GM19455 (cell line): ENCODE results near the gene PTPRD.

Experiments used
- ATAC-seq: cut with Tn5 transposase; IDR thresholded peaks from one replicate; pipeline ENCODE4 v1.9.1; 2021; ENCODE audit not compliant: unreplicated experiment

PTPRD gene

GRCh38 chr9:8750639-8751051 lies 1862.2 kb downstream of the PTPRD start:
- ATAC-seq = no peak

DNA sequence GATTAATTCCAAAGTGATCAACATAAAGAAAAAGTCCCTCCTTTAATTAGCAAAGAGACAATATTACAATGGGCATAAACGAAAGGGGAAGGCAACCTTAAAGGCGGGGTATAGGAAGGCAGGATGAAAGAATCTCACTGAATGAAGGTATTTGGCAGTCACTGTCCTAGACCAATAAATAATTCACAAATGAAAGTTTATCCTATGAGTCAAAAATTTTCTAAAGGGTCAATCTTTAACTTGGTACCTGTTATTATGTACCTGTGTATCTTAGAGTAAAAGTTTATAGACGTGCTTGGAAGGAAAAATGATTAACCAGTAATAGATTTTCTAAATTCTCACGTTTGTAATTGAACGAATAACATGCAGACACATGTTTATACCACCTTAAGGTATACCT lies 1867.5 kb downstream of the PTPRD start:
- no peak for ATAC-seq

DNA sequence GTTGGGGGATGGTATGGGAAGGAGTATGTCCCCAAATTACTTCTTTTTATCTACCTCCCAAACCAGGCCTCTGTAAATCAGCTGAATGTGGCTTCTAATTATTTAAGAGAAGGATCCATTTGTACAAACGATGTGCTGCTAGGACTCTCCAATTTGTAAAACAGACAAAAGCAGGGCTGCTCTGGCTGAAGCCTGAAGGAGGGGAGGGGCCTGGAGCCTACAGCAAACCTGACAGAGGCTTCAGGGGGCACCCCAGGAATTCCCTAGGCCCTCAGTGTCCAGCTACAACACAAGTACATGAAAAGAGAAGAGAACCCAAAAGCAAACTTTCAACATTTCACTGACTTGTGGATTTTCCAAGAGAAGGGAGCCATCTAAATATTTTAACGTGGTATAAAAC lies 1873.9 kb downstream of the PTPRD start:
- no peak for ATAC-seq

GRCh38 chr9:8736805-8737204 lies 1876.0 kb downstream of the PTPRD start:
- ATAC-seq = no peak

DNA sequence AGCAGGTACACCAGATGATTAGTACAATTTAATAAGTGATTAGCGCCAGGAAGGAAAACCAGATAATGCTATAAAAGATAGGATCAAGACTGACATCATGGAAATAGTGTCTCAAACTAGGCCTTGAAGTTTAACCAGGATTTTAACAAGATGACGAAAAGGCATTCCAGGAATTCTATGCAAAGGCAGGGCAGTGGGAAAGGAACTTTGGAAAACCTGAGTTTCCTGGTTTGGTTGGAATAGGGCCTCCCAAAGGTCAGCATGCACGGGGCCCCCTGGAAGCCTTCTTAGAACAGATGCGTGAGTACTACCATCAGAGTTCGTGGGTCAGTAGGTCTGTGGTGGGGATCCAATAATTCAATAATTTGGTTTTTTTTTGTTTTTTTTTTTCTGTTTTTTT lies 1878.0 kb downstream of the PTPRD start:
- ATAC-seq = no peak

- no peak for ATAC-seq
These were observed 1879.5 kb downstream of the PTPRD start for GRCh38 chr9:8733131-8733954.

GRCh38 chr9:8732367-8733075 lies 1880.3 kb downstream of the PTPRD start:
- no peak for ATAC-seq

GRCh38 chr9:8730618-8731017 lies 1882.2 kb downstream of the PTPRD start:
- ATAC-seq = no peak

DNA sequence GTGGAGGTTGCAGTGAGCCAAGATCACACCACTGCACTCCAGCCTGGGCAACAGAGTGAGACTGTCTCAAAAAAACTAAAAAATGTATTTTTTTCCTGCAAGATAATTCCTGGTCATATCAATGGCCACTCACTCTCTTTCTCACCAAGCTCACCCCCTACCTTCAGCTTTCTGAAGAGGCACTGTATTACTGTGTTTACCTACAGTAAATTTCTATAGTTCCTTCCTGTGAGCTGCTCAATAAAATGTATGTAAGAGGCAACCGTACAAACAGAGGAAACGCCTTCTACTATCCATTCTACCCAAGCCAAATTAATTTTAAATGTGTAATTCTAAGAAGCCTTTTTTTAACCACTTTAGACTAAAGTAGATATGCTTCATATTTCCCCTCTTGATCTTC lies 1883.9 kb downstream of the PTPRD start:
- no peak for ATAC-seq

DNA sequence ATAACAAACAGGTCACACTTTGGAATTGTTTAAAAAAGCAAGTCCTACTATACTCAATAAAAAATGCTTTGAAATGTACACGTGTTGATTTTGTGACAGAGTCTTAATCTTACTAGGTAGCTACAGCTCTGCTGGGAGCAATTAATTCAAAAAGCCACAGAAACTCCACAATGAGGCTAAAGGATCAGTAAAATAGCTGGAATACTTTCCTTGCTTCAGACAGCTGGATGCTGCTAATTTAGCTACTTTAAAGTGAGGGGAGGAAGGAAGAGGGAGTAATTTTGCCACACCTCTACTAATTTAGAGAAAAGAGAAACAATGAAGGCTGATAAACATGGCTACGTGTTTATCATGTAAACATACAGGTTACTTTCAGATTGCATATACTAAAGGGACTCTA lies 1885.6 kb downstream of the PTPRD start:
- ATAC-seq = no peak

- no peak for ATAC-seq
These were observed 1886.1 kb downstream of the PTPRD start for GRCh38 chr9:8726692-8727091.

DNA sequence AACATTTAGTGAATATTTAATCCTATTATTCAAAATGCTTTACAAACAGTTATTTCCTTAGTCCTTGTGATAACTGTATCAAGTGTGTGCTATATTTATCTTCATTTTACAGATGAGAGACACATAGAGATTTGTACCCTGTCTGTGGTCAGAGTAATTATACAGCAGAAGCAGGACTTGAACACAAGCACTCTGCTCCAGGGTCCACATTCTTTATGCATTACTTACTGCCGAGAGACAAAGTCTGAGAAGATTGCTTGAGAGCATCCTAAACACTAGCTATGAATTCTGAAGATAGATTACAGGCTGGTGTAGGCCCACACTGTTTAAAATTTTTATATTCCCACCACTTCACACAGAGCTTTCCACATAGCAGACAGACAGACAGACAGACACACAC lies 1887.2 kb downstream of the PTPRD start:
- ATAC-seq = no peak

DNA sequence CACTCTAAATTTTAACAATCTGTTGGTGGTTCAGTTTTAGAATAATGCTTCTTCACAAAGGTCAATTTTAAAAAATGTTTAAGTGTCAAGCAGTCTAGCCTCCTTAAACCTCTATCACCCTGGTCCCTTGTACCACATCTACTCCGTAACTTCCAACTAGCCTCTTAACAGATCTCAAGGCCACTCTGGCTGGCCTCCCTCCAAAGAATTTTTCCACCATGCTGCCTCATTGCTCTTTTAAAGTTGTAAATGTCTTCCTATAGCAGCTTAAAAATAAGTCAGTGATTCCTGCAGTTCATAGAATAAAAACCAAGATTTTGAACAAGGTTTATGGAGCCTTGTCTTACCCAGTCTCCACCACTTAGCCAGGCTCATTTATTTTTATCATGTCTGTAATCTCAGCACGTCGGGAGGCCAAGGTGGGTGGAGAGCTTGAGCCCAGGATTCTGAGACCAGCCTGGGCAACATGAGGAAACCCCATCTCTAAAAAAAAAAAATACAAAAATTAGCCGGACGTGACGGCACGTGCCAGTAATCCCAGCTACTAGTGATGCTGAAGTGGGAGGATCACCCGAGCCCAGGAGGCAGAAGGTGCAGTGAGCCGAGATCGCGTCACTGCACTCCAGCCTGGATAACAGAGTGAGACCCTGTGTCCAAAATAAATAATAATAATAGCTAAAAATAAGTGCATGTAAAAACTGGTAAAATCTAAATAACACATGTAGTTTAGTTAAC lies 1888.4 kb downstream of the PTPRD start:
- no peak for ATAC-seq

DNA sequence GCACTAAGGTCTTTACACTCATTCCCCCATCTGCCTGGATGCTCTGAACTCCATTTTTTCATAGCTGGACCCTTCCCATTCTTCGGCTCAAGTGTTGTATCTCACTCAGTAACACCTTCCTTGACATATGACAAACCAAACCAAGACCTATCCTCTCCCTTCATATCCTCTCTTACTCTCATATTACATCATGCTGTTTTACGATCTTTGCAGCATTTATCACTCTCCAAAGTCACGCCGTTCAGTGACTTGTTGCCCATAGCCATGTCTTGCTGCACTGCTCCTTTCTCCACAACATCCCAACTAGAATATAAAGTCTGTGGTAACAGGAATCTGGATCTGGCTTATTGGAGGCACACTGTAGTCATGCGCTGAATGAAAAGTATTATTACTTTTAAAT lies 1889.6 kb downstream of the PTPRD start:
- ATAC-seq = no peak

DNA sequence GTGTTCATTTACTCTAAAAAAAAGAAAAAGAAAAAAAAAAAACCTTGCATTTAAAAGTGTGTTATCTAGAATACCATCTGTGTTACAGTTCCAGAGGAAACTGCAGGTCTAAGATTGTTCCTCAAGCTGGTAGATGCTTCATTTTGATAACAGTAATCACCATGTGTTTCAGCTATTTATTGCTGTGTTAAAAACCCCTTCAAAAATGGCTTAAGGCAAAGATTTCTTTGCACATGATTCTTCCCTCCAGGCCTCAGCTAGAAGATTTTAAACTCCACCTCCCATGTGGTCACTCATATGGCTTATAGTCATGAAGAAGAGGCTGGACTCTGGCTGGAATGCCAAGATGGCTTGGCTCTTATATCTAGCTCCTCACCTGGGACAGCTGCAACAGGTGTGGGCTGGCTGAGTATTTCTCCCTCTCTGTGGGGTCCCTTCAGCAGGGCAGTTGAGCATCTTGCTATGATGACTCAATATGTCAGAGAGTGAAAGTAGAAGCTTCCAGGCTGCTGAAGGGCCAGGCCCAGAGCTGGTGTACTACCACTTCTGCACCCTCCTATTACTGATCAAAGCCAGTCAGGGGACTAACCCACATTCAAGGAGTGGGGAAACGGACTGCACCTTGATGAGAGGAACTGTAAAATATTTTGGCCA lies 1892.8 kb downstream of the PTPRD start:
- ATAC-seq = no peak

DNA sequence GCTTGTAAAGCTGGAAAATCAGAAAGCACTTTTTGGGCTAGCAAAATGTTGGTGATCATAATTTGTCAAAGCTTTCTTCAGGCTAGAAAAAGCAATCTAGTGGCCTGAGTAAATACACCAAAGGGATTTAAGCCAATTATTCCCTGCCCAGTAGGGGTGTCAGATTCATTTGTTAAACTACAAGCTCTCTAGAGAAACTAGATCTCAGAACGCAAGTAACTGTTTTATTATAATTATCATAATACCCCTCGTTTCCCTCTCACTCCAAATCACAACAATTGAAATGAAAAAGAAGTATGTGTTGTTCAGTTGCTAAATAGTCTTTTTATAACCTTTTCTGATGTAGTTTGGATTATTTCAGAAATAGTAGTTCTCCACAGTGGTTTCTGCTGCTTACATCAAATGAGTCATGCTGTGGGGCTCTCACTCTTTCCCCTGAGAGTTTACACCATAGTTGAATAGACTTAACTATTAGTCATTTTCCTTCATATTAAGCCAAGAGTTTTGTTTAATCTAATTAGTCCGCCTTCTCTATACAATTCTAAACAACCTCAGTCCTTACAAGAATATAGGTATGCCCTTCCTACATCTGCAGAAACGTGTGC lies 1894.6 kb downstream of the PTPRD start:
- ATAC-seq = no peak

- ATAC-seq = no peak
These were observed 1895.7 kb downstream of the PTPRD start for GRCh38 chr9:8717146-8717545.

DNA sequence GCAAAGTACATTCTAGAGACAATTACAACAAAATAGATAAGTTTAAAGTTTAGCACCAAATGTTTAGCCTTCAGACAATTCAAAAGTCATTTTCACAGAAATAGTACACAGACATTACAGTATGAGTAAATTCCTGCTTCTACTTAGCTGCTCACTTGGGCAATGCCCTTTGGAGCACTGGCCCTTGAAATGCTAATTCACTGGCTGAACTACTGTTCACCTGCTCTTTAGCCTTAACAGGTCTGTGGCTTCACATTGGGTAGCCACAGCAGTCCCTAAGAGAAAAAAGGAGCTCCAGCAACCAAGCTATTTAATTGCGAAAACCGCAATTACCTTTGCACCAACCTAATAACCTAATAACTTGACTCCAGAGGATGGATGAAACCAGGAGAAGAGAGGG lies 1897.0 kb downstream of the PTPRD start:
- ATAC-seq = no peak

- no peak for ATAC-seq
These were observed 1899.0 kb downstream of the PTPRD start for GRCh38 chr9:8713811-8714165.

- no peak for ATAC-seq
These were observed 1899.5 kb downstream of the PTPRD start for GRCh38 chr9:8713149-8713810.
